Skeletal muscle tissue (tissue), 4 donors: ENCODE data around the gene MYO1E. TPM values are rescaled to one million over a fixed set of nuclear protein-coding genes. Genes with fewer than 3 reads are reported as not detected.

Source experiments
- H3K27ac ChIP-seq: one replicate; pipeline ENCODE4 v1.7.0; 2013; ENCODE audit warnings: mild to moderate bottlenecking, low read depth, low read length, inconsistent platforms
- H3K27me3 ChIP-seq, 3 donors: one replicate each; pipeline ENCODE4 v1.7.0; 2013; ENCODE audit warnings: low read length in 3 of 3; ENCODE audit not compliant: control insufficient read depth in 3 of 3, insufficient read depth in 3 of 3
- H3K36me3 ChIP-seq, 3 donors: one replicate each; pipeline ENCODE4 v1.7.0; 2013; ENCODE audit warnings: low read length in 3 of 3; ENCODE audit not compliant: control insufficient read depth in 3 of 3, insufficient read depth in 3 of 3
- H3K4me1 ChIP-seq, 3 donors: one replicate each; pipeline ENCODE4 v1.7.0; 2013; ENCODE audit warnings: low read length in 3 of 3, mild to moderate bottlenecking in 3 of 3; ENCODE audit not compliant: control insufficient read depth in 3 of 3, insufficient read depth in 3 of 3
- H3K4me3 ChIP-seq, 3 donors: one replicate each; pipeline ENCODE4 v1.7.0; 2013; ENCODE audit warnings: low read length in 3 of 3
- H3K9ac ChIP-seq, 3 donors: one replicate each; pipeline ENCODE4 v1.7.0; 2013; ENCODE audit warnings: low read length in 3 of 3, mild to moderate bottlenecking in 3 of 3, moderate library complexity in 2 of 3, low read depth in 1 of 3
- H3K9me3 ChIP-seq, 3 donors: one replicate each; pipeline ENCODE4 v1.7.0; 2013; ENCODE audit warnings: low read length in 3 of 3; ENCODE audit not compliant: control insufficient read depth in 3 of 3
- total RNA-seq: library from RNA; depleted of rRNA; stranded (reverse); fragments of >200 nt; gene quantifications from one replicate; pipeline ENCODE4 v1.2.3, GENCODE V29; 2014
- donor health status: Osteomylitis.

Gene MYO1E
- total RNA-seq, 1 donor from 2014 or later: 29.7 TPM

- H3K4me3 ChIP-seq: no peak overlapping the region
- H3K36me3 ChIP-seq: peaks cover 4 to 29% (median 10%) of the 10 kb centered on the region in 3 donors
- H3K9ac ChIP-seq: no peak overlapping the region
- no peaks in the 10 kb centered on the region for H3K9me3 ChIP-seq
- peak overlapping the region; percentile 20 for H3K27ac ChIP-seq
- H3K4me1 ChIP-seq: peaks cover 7 to 13% (median 11%) of the 10 kb centered on the region in 3 donors
- H3K27me3 ChIP-seq: no peaks in the 10 kb centered on the region
These were observed 195.9 kb downstream of the MYO1E start for GRCh38 chr15:59176653-59177316.

GRCh38 chr15:59174835-59175831, 197.5 kb downstream of the MYO1E start:
- Histone ChIP-seq H3K4me3 (no peak overlapping the region), H3K9me3 (no peaks in the 10 kb centered on the region), H3K9ac (no peak overlapping the region), H3K4me1 (peaks cover 8 to 17% (median 15%) of the 10 kb centered on the region in 3 donors), H3K27ac (no peak overlapping the region), H3K27me3 (no peaks in the 10 kb centered on the region), H3K36me3 (peaks cover 11 to 26% (median 13%) of the 10 kb centered on the region in 3 donors)

GRCh38 chr15:59174151-59174834, 198.4 kb downstream of the MYO1E start:
- Histone ChIP-seq H3K4me3 (no peak overlapping the region), H3K27me3 (no peaks in the 10 kb centered on the region), H3K27ac (no peak overlapping the region), H3K9ac (no peak overlapping the region), H3K4me1 (peaks cover 14 to 21% (median 16%) of the 10 kb centered on the region in 3 donors), H3K36me3 (peaks cover 11 to 21% (median 13%) of the 10 kb centered on the region in 3 donors), H3K9me3 (no peaks in the 10 kb centered on the region)

GRCh38 chr15:59173194-59173593, 199.5 kb downstream of the MYO1E start:
- Histone ChIP-seq H3K9ac (no peak overlapping the region), H3K4me3 (no peak overlapping the region), H3K9me3 (no peaks in the 10 kb centered on the region), H3K36me3 (peaks cover 11 to 21% (median 13%) of the 10 kb centered on the region in 3 donors), H3K27ac (no peak overlapping the region), H3K4me1 (peaks cover 7 to 14% (median 12%) of the 10 kb centered on the region in 3 donors), H3K27me3 (no peaks in the 10 kb centered on the region)

GRCh38 chr15:59172289-59172901, 200.3 kb downstream of the MYO1E start:
- Histone ChIP-seq H3K36me3 (peaks cover 8 to 14% (median 13%) of the 10 kb centered on the region in 3 donors), H3K4me3 (no peak overlapping the region), H3K4me1 (peaks cover 7 to 14% (median 12%) of the 10 kb centered on the region in 3 donors), H3K9me3 (no peaks in the 10 kb centered on the region), H3K9ac (no peak overlapping the region), H3K27me3 (no peaks in the 10 kb centered on the region), H3K27ac (no peak overlapping the region)

GRCh38 chr15:59171067-59171397, 201.6 kb downstream of the MYO1E start:
- Histone ChIP-seq H3K27ac (peak overlapping the region; percentile 11), H3K27me3 (no peaks in the 10 kb centered on the region), H3K9ac (no peak overlapping the region)

GRCh38 chr15:59170295-59171066, 202.2 kb downstream of the MYO1E start:
- H3K9me3 ChIP-seq: no peaks in the 10 kb centered on the region
- no peak overlapping the region for H3K9ac ChIP-seq
- peak overlapping the region; percentile 71 for H3K27ac ChIP-seq
- no peaks in the 10 kb centered on the region for H3K27me3 ChIP-seq
- H3K36me3 ChIP-seq: peaks cover 8 to 15% (median 15%) of the 10 kb centered on the region in 3 donors
- no peak overlapping the region for H3K4me3 ChIP-seq
- H3K4me1 ChIP-seq: peaks cover 7 to 14% (median 12%) of the 10 kb centered on the region in 3 donors

More at GRCh38 chr15:59171067-59171397, 201.6 kb downstream of the MYO1E start:
- Histone ChIP-seq H3K4me3 (no peak overlapping the region), H3K36me3 (peaks cover 8 to 15% (median 12%) of the 10 kb centered on the region in 3 donors), H3K4me1 (peaks cover 7 to 14% (median 12%) of the 10 kb centered on the region in 3 donors), H3K9me3 (no peaks in the 10 kb centered on the region)

- no peak overlapping the region for H3K4me3 ChIP-seq
- no peaks in the 10 kb centered on the region for H3K9me3 ChIP-seq
- H3K4me1 ChIP-seq: peaks cover 5 to 8% (median 7%) of the 10 kb centered on the region in 3 donors
- no peak overlapping the region for H3K9ac ChIP-seq
- H3K27me3 ChIP-seq: no peaks in the 10 kb centered on the region
- H3K27ac ChIP-seq: peak overlapping the region; percentile 71
- peaks cover 8 to 24% (median 14%) of the 10 kb centered on the region in 3 donors for H3K36me3 ChIP-seq
These were observed 203.4 kb downstream of the MYO1E start for GRCh38 chr15:59169251-59169708.

GRCh38 chr15:59168536-59168935, 204.1 kb downstream of the MYO1E start:
- H3K9me3 ChIP-seq: no peaks in the 10 kb centered on the region
- no peak overlapping the region for H3K9ac ChIP-seq
- no peaks in the 10 kb centered on the region for H3K27me3 ChIP-seq
- H3K27ac ChIP-seq: no peak overlapping the region
- H3K4me1 ChIP-seq: peaks cover 5 to 8% (median 7%) of the 10 kb centered on the region in 3 donors
- H3K4me3 ChIP-seq: no peak overlapping the region
- H3K36me3 ChIP-seq: peaks cover 7 to 22% (median 8%) of the 10 kb centered on the region in 3 donors
